OCI-LY7 (cell line): ENCODE results near the gene ESR2. TPM values are rescaled to one million over a fixed set of nuclear protein-coding genes. Genes with fewer than 3 reads are reported as not detected.

Source experiments
- BruUV-seq: library from RNA; stranded (reverse); fragments of 400-500 nt; replicated peaks from 2 replicates; lab custom pipeline; 2021; lab: Mats Ljungman, UMichigan
- CTCF ChIA-PET: fragments of 300-600 bp; sonication (Branson Sonifier 250); formaldehyde crosslinking; loops from one replicate; lab custom pipeline; 2022; ENCODE audit warnings: antibody characterized with exemption; ENCODE audit not compliant: unreplicated experiment; lab: Charles Lee
- POLR2A ChIA-PET: fragments of 300-600 bp; sonication (Branson Sonifier 250); formaldehyde crosslinking; loops from one replicate; lab custom pipeline; 2022; ENCODE audit warnings: antibody characterized with exemption; lab: Charles Lee
- DNase-seq: peaks from one replicate; pipeline ENCODE4 v3.0.0-alpha.2; 2015; ENCODE audit warnings: low spot score
- H2AFZ ChIP-seq: fragments of 200-600 bp; sonication (generic), shearing (Covaris generic); 2 replicates; pipeline ENCODE4 v1.6.1; 2014; ENCODE audit warnings: mild to moderate bottlenecking, antibody characterized with exemption, low read length, moderate library complexity
- H3K27ac ChIP-seq: fragments of 200-600 bp; sonication (generic); 2 replicates; pipeline ENCODE4 v1.5.1; 2014; ENCODE audit warnings: mixed run types, low read depth, mild to moderate bottlenecking, moderate library complexity, low read length, inconsistent platforms; ENCODE audit not compliant: poor library complexity, severe bottlenecking
- H3K36me3 ChIP-seq: fragments of 200-600 bp; sonication (generic); 2 replicates; pipeline ENCODE4 v1.6.1; 2014; ENCODE audit warnings: mild to moderate bottlenecking, antibody characterized with exemption, low read length, moderate library complexity, mixed read lengths; ENCODE audit not compliant: insufficient read depth
- H3K4me1 ChIP-seq: fragments of 200-600 bp; sonication (generic); 2 replicates; pipeline ENCODE4 v1.5.1; 2014; ENCODE audit warnings: mild to moderate bottlenecking, low read length; ENCODE audit not compliant: insufficient read depth, poor library complexity, severe bottlenecking
- H3K4me2 ChIP-seq: fragments of 200-600 bp; sonication (generic); 2 replicates; pipeline ENCODE4 v1.6.1; 2014; ENCODE audit warnings: mild to moderate bottlenecking, low read length
- H3K4me3 ChIP-seq: fragments of 200-600 bp; sonication (generic); 2 replicates; pipeline ENCODE4 v1.5.1; 2014; ENCODE audit warnings: mild to moderate bottlenecking, low read depth, low read length; ENCODE audit not compliant: poor library complexity, severe bottlenecking
- H3K79me2 ChIP-seq: fragments of 200-600 bp; sonication (generic); 2 replicates; pipeline ENCODE4 v1.6.1; 2016; ENCODE audit warnings: low read depth, mild to moderate bottlenecking, low read length, moderate library complexity, mixed read lengths; ENCODE audit not compliant: insufficient read depth
- H3K9me2 ChIP-seq: fragments of 200-600 bp; sonication (generic); 2 replicates; pipeline ENCODE4 v1.6.1; 2016; ENCODE audit warnings: mild to moderate bottlenecking, low read length, mixed read lengths; ENCODE audit not compliant: insufficient read depth
- H3K9me3 ChIP-seq: fragments of 200-600 bp; sonication (generic); 2 replicates; pipeline ENCODE4 v1.6.1; 2014; ENCODE audit warnings: mild to moderate bottlenecking, mixed run types, low read length, mixed read lengths
- H4K20me1 ChIP-seq: fragments of 200-600 bp; sonication (generic); 2 replicates; pipeline ENCODE4 v1.6.1; 2014; ENCODE audit warnings: mild to moderate bottlenecking, antibody characterized with exemption, low read length, moderate library complexity, mixed read lengths; ENCODE audit not compliant: insufficient read depth
- EZH2phosphoT487 ChIP-seq: fragments of 200-600 bp; sonication (generic); IDR thresholded peaks from 2 replicates; pipeline ENCODE4 v1.6.1; 2018; ENCODE audit warnings: low read depth, borderline replicate concordance, mild to moderate bottlenecking, mixed run types, antibody characterized with exemption, low read length, moderate library complexity, mixed read lengths
- intact Hi-C: fragments of 100-400 bp; cut with micrococcal nuclease; formaldehyde crosslinking; loops from one replicate; pipeline ENCODE4 v1.10.0; 2022; ENCODE audit not compliant: unreplicated experiment
- total RNA-seq, 2 experiments: library from RNA; depleted of rRNA in 1 of 2; stranded (reverse); fragments of >200 nt in 1 of 2; shearing (Covaris generic) in 1 of 2; gene quantifications; 2 replicates each; pipeline ENCODE4 v1.2.3, GENCODE V29; 2014 to 2022
- TF ChIP-seq, protein P1 (sequence below): fragments of 200-600 bp; sonication (generic); conservative IDR thresholded peaks from 2 replicates; pipeline ENCODE4 v1.5.1; 2014; ENCODE audit warnings: mild to moderate bottlenecking, antibody characterized with exemption, low read length, moderate library complexity, mixed read lengths

The ESR2 gene
- total RNA-seq, 2 experiments from 2014 or later = 13.4 to 37.7 TPM

DNA sequence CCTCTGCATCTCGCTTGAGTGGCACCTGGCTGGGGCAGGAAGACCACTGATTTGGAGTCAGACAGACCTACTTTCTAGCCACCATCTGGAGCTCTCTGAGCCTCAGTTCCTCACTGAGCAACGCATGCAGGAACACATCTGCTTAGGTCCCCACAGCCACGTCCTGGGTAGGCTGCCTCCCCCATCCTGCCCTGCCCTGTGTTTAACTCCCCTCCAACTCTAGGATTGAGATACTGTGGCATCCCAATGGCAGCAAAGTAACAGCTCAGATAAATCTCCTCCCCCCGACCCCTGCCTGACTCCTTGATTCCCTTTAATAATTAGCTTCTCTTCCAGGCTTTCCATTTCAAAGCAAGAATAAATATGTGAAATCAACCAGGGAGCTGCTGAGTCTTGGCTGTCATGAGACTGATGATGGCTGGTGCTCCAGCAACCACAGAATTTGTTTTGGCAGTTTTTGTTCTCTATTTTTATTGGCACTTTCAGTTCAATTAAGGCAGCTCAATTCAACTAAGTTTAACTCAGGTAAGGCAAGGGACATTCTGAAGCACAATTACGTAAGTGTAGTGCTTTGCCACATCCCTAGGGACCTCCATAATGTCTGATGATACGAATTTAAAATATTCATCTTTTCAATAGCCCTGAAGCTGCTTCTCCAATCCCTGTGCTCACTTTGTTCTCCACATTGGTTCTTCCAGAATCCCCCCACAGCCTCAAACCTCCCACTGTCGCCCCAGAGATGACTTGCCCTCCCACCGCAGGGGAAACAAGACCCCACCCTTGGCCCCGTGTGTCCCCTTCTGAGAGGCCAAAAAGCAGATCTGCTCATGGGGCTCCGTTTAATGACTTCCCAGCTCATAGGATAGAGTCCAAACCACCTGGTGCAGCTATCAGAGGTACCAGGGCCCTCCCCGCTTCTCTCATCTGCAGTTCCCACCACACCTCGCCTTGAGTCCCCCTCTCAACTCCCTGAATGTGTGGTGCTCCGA lies 58.2 kb downstream of the ESR2 start:
- intact Hi-C loops = loop anchor here (1.0 to 10.0 kb wide), 7 partner anchors 58 to 1116 kb away; partner anchors contain the start of genes ESR2, MTHFD1, SGPP1 and ZBTB25
- Histone ChIP-seq H3K4me3 (peak overlapping the region; percentile 78), H3K4me2 (peak overlapping the region; percentile 84), H4K20me1 (no peaks in the 10 kb centered on the region), H3K79me2 (peaks cover 39% of the 10 kb centered on the region), H3K36me3 (peaks cover 21% of the 10 kb centered on the region), H3K9me3 (no peaks in the 10 kb centered on the region), H2AFZ (peak overlapping the region; percentile 42; the same call in 1 of the 2 replicates), H3K27ac (peak overlapping the region; percentile 98), H3K4me1 (peaks cover 67% of the 10 kb centered on the region), H3K9me2 (no peaks in the 10 kb centered on the region)
- peak; percentile 96 for DNase-seq
- POLR2A ChIA-PET = interaction anchor here (0.6 to 3.3 kb wide), 22 partner anchors 9 to 1081 kb away, joined by 3 to 23 read pairs (median 4); partner anchors contain the start of gene ESR2
- no TSS peak for BruUV-seq
- no peak for TF ChIP-seq EZH2phosphoT487
- TF ChIP-seq, protein P1, sequence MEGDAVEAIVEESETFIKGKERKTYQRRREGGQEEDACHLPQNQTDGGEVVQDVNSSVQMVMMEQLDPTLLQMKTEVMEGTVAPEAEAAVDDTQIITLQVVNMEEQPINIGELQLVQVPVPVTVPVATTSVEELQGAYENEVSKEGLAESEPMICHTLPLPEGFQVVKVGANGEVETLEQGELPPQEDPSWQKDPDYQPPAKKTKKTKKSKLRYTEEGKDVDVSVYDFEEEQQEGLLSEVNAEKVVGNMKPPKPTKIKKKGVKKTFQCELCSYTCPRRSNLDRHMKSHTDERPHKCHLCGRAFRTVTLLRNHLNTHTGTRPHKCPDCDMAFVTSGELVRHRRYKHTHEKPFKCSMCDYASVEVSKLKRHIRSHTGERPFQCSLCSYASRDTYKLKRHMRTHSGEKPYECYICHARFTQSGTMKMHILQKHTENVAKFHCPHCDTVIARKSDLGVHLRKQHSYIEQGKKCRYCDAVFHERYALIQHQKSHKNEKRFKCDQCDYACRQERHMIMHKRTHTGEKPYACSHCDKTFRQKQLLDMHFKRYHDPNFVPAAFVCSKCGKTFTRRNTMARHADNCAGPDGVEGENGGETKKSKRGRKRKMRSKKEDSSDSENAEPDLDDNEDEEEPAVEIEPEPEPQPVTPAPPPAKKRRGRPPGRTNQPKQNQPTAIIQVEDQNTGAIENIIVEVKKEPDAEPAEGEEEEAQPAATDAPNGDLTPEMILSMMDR = no peak
- CTCF ChIA-PET = interaction anchor here (1.0 to 1.3 kb wide), 2 partner anchors 58 to 68 kb away, joined by 3 to 4 read pairs; no protein-coding TSS in a partner anchor

DNA sequence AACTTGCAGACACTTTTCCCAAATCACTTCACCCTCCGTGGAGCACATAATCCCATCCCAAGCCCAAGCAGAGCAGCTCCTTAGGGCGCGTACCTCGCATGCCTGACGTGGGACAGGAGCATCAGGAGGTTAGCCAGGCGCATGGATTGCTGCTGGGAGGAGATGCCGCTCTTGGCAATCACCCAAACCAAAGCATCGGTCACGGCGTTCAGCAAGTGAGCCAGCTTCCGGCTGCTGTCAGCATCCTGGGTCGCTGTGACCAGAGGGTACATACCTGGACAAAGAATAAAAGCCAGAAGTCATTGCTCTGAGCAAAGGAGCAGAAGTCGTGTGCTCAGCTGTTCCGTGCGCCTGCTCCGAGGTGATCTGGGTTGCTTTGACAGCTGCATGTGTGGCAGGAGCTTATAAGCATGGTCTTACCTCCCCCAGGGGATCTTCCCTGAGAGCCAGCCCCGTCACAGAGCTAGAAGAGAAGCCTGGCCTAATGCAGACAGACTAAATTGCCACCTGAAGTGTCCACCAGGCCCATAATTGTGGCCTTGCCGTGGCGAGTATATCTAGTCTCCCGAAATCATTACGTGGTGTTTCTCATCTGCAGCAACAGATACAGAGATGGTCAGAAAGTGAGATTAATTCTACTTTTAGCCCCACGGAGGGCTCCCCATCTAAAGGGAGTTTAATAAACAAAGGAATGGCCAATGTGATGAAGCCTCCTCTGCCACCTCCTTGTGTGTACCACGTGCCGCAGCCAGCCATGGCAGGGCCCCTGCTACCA lies 59.1 kb downstream of the ESR2 start:
- Histone ChIP-seq H3K4me3 (peak overlapping the region; percentile 78), H3K36me3 (peaks cover 28% of the 10 kb centered on the region), H3K4me1 (peaks cover 68% of the 10 kb centered on the region), H3K9me2 (no peaks in the 10 kb centered on the region), H3K9me3 (no peaks in the 10 kb centered on the region), H2AFZ (no peak overlapping the region; the same call in 1 of the 2 replicates), H3K27ac (peak overlapping the region; percentile 98), H3K4me2 (peak overlapping the region; percentile 84), H4K20me1 (no peaks in the 10 kb centered on the region), H3K79me2 (peaks cover 48% of the 10 kb centered on the region)
- CTCF ChIA-PET = interaction anchor here (1.0 to 1.3 kb wide), 2 partner anchors 59 to 68 kb away, joined by 3 to 4 read pairs; no protein-coding TSS in a partner anchor
- DNase-seq = peak; percentile 79
- BruUV-seq = no TSS peak
- intact Hi-C loops = loop anchor here (1.0 to 10.0 kb wide), 9 partner anchors 59 to 1117 kb away; partner anchors contain the start of genes ESR2, MTHFD1, SGPP1 and SYNE2
- no peak for TF ChIP-seq EZH2phosphoT487
- TF ChIP-seq, protein P1 = no peak
- POLR2A ChIA-PET = interaction anchor here (0.6 to 3.3 kb wide), 21 partner anchors 9 to 1082 kb away, joined by 3 to 23 read pairs (median 4); partner anchors contain the start of gene ESR2
